Measurements from ENCODE around the gene MGST2.

DNA sequence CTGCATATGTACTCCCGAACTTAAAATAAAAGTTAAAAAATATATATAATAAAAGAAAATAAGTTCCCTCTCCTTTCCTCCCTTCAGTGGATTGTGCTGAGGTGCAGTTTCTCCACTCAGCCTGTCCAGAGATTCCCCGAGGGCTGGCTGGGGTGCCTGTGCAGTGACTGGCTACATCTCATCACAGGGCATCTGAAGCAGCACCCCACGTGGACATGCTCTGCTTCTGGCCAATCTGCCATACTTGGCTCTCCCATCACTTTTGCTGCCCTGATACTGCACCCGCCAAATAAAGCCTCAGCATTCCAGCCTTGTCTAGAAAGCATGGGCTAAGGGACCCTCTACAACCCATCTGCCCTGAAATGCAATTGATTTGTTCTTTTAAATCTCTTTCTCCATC lies 11.1 kb upstream of the MGST2 start:
- no peak for TF ChIP-seq EZH2 (IDR thresholded peaks at IDR 0.05)
- no peak for TF ChIP-seq POLR2AphosphoS5 (IDR thresholded peaks at IDR 0.05; ENCODE audit: borderline replicate concordance, low read depth, low read length)
- no peak for TF ChIP-seq FOXP2 (optimal IDR thresholded peaks at IDR 0.05; ENCODE audit: control extremely low read depth, extremely low read length, insufficient read depth)
